ENCODE data around the gene ABCC1.
A peak's percentile ranks its signal among the peaks of the same experiment; 100 is the strongest.

ABCC1 gene

GRCh38 chr16:16063683-16064082 lies 114.3 kb downstream of the ABCC1 start (continued):
- TF ChIP-seq PRDM6 (tag by site-specific recombination; IDR thresholded peaks at IDR 0.05) (no peak), KLF17 (tag by site-specific recombination; IDR thresholded peaks at IDR 0.05) (no peak)

GRCh38 chr16:16064874-16065384 lies 115.5 kb downstream of the ABCC1 start:
- no peak overlapping the region for H3K4me3 ChIP-seq (ENCODE audit: low read depth, low read length)
- ChIA-PET POLR2A (no interaction called here), CTCF (no interaction called here)
- H3K4me1 ChIP-seq (ENCODE audit: control insufficient read depth, insufficient read depth, low read length) = no peaks in the 10 kb centered on the region
- H3K27ac ChIP-seq (ENCODE audit: extremely low read depth, low read depth, low read length) = no peak overlapping the region
- peaks cover 12 to 34% of the 10 kb centered on the region in 2 experiments; a peak in 2 of 3 replicates for H3K36me3 ChIP-seq (ENCODE audit: control insufficient read depth in 2 of 2, insufficient read depth in 1 of 2, low read length in 2 of 2)
- no peaks in the 10 kb centered on the region for H3K9me3 ChIP-seq (ENCODE audit: control insufficient read depth, insufficient read depth, low read depth, low read length)
- TF ChIP-seq ZNF623 (tag by site-specific recombination; IDR thresholded peaks at IDR 0.05) (peak; percentile 96), GFI1B (tag by site-specific recombination; IDR thresholded peaks at IDR 0.05) (no peak), ZNF449 (tag by site-specific recombination; IDR thresholded peaks at IDR 0.05) (no peak), ZNF701 (tag by site-specific recombination; IDR thresholded peaks at IDR 0.05) (no peak)

GRCh38 chr16:16067127-16067526 lies 117.7 kb downstream of the ABCC1 start:
- Histone ChIP-seq H3K9me3 (ENCODE audit: control insufficient read depth, insufficient read depth, low read depth, low read length) (no peaks in the 10 kb centered on the region), H3K4me1 (ENCODE audit: control insufficient read depth, insufficient read depth, low read length) (no peaks in the 10 kb centered on the region), H3K4me3 (ENCODE audit: low read depth, low read length) (no peak overlapping the region), H3K27ac (ENCODE audit: extremely low read depth, low read depth, low read length) (no peak overlapping the region), H3K36me3 (ENCODE audit: control insufficient read depth in 2 of 2, insufficient read depth in 1 of 2, low read length in 2 of 2) (peaks cover 5 to 28% of the 10 kb centered on the region in 2 experiments; a peak in 2 of 3 replicates)
- ChIA-PET CTCF (no interaction called here), POLR2A (no interaction called here)
- TF ChIP-seq ZNF311 (tag by site-specific recombination; IDR thresholded peaks at IDR 0.05; ENCODE audit: borderline replicate concordance) = no peak
- no peak for TF ChIP-seq ZNF560 (tag by site-specific recombination; IDR thresholded peaks at IDR 0.05; ENCODE audit: borderline replicate concordance)
- no peak for TF ChIP-seq ZNF132 (tag by site-specific recombination; IDR thresholded peaks at IDR 0.05; ENCODE audit: borderline replicate concordance)
- TF ChIP-seq PRDM1 (tag by site-specific recombination; IDR thresholded peaks at IDR 0.05) = no peak
- TF ChIP-seq ZNF202 (tag by site-specific recombination; IDR thresholded peaks at IDR 0.05; ENCODE audit: borderline replicate concordance) = no peak
- TF ChIP-seq GLIS1 (tag by site-specific recombination; IDR thresholded peaks at IDR 0.05) = no peak
- no peak for TF ChIP-seq ZNF768 (tag by site-specific recombination; IDR thresholded peaks at IDR 0.05)
- TF ChIP-seq GLI2 (tag by site-specific recombination; IDR thresholded peaks at IDR 0.05; ENCODE audit: borderline replicate concordance, low read depth) = no peak
- TF ChIP-seq ZNF558 (tag by site-specific recombination; IDR thresholded peaks at IDR 0.05) = no peak
- no peak for TF ChIP-seq ZBTB8A (tag by site-specific recombination; IDR thresholded peaks at IDR 0.05)
- TF ChIP-seq SP3 (tag by site-specific recombination; IDR thresholded peaks at IDR 0.05) = no peak
- no peak for TF ChIP-seq HOXD13 (CRISPR knock-in tag; IDR thresholded peaks at IDR 0.05; ENCODE audit: borderline replicate concordance)
- TF ChIP-seq ZNF223 (tag by site-specific recombination; IDR thresholded peaks at IDR 0.05) = no peak
- TF ChIP-seq ZNF274 (IDR thresholded peaks at IDR 0.05; ENCODE audit: low read length) = no peak
- TF ChIP-seq ZNF274 (tag by site-specific recombination; IDR thresholded peaks at IDR 0.05; ENCODE audit: borderline replicate concordance) = no peak
- no peak for TF ChIP-seq ZNF146 (tag by site-specific recombination; IDR thresholded peaks at IDR 0.05)
- TF ChIP-seq ZNF10 (tag by site-specific recombination; IDR thresholded peaks at IDR 0.05) = no peak
- no peak for TF ChIP-seq ZNF777 (tag by site-specific recombination; IDR thresholded peaks at IDR 0.05; ENCODE audit: borderline replicate concordance)
- no peak for TF ChIP-seq GLI4 (tag by site-specific recombination; IDR thresholded peaks at IDR 0.05)
- TF ChIP-seq ZNF521 (tag by site-specific recombination; IDR thresholded peaks at IDR 0.05) = no peak
- TF ChIP-seq ZNF2 (tag by site-specific recombination; IDR thresholded peaks at IDR 0.05) = no peak
